Skeletal muscle satellite cell (primary cell): ENCODE measurements around the gene SYNE1.
"Not testable (repeated sequence)": the region's sequence is repeated elsewhere in the genome, so short reads cannot be mapped to it uniquely, and the experiment has no call there.

ENCODE experiments used
- H3K27me3 ChIP-seq: 2 replicates; pipeline ENCODE4 v1.7.0; 2013; ENCODE audit warnings: low read length; ENCODE audit not compliant: control insufficient read depth, insufficient read depth
- H3K36me3 ChIP-seq: 2 replicates; pipeline ENCODE4 v1.7.0; 2013; ENCODE audit warnings: mild to moderate bottlenecking, control low read depth, low read length; ENCODE audit not compliant: insufficient read depth
- H3K4me1 ChIP-seq: 2 replicates; pipeline ENCODE4 v1.7.0; 2013; ENCODE audit warnings: low read length; ENCODE audit not compliant: control insufficient read depth, insufficient read depth
- H3K4me2 ChIP-seq: 2 replicates; pipeline ENCODE4 v1.7.0; 2013; ENCODE audit warnings: mild to moderate bottlenecking, low read length
- H3K4me3 ChIP-seq: 2 replicates; pipeline ENCODE4 v1.7.0; 2013; ENCODE audit warnings: low read length
- H3K9ac ChIP-seq: 2 replicates; pipeline ENCODE4 v1.7.0; 2013; ENCODE audit warnings: mild to moderate bottlenecking, low read depth, low read length, moderate library complexity
- H3K9me3 ChIP-seq: replicated peaks from 2 replicates; pipeline ENCODE4 v1.7.0; 2013; ENCODE audit warnings: mild to moderate bottlenecking, control low read depth, low read length

SYNE1 gene

GRCh38 chr6:152353440-152353839, 283.7 kb downstream of the SYNE1 start:
- Histone ChIP-seq H3K9me3 (no peaks in the 10 kb centered on the region), H3K4me3 (no peak overlapping the region), H3K4me2 (no peak overlapping the region), H3K4me1 (peaks cover 11% of the 10 kb centered on the region), H3K9ac (no peak overlapping the region), H3K36me3 (peaks cover 76% of the 10 kb centered on the region), H3K27me3 (no peaks in the 10 kb centered on the region)

GRCh38 chr6:152351742-152352141, 285.4 kb downstream of the SYNE1 start:
- no peaks in the 10 kb centered on the region for H3K9me3 ChIP-seq
- no peak overlapping the region for H3K9ac ChIP-seq
- H3K36me3 ChIP-seq, result peaks cover 64% of the 10 kb centered on the region
- peaks cover 10% of the 10 kb centered on the region for H3K4me1 ChIP-seq
- H3K27me3 ChIP-seq, result no peaks in the 10 kb centered on the region
- H3K4me2 ChIP-seq, result no peak overlapping the region
- no peak overlapping the region for H3K4me3 ChIP-seq

GRCh38 chr6:152351110-152351509, 286.1 kb downstream of the SYNE1 start:
- H3K36me3 ChIP-seq, result peaks cover 65% of the 10 kb centered on the region
- H3K4me3 ChIP-seq, result no peak overlapping the region
- H3K9ac ChIP-seq, result no peak overlapping the region
- H3K4me2 ChIP-seq, result no peak overlapping the region
- H3K9me3 ChIP-seq, result no peaks in the 10 kb centered on the region
- no peaks in the 10 kb centered on the region for H3K27me3 ChIP-seq
- peaks cover 5% of the 10 kb centered on the region for H3K4me1 ChIP-seq

DNA sequence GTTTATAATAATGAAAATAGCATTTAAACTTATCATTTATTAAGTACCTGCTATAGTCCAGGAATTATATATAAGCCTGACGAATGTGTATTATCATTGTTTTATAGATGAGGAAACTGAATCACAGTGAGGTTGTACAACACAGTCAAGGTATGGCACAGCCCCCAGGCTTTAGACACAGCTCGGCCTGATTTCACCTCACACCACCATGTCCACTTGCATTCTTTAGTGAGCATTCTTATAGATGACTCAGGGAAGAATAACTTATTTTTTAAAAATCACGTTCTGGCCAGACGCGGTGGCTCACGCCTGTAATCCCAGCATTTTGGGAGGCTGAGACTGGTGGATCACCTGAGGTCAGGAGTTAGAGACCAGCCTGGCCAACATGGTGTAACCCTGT, 289.0 kb downstream of the SYNE1 start:
- no peak overlapping the region for H3K9ac ChIP-seq
- no peaks in the 10 kb centered on the region for H3K4me1 ChIP-seq
- no peaks in the 10 kb centered on the region for H3K9me3 ChIP-seq
- peaks cover 59% of the 10 kb centered on the region for H3K36me3 ChIP-seq
- H3K4me2 ChIP-seq, result no peak overlapping the region
- no peaks in the 10 kb centered on the region for H3K27me3 ChIP-seq
- H3K4me3 ChIP-seq, result no peak overlapping the region

- Histone ChIP-seq H3K4me1 (no peaks in the 10 kb centered on the region), H3K9ac (no peak overlapping the region), H3K36me3 (peaks cover 57% of the 10 kb centered on the region)
Measured at GRCh38 chr6:152343735-152344360, 293.3 kb downstream of the SYNE1 start.

DNA sequence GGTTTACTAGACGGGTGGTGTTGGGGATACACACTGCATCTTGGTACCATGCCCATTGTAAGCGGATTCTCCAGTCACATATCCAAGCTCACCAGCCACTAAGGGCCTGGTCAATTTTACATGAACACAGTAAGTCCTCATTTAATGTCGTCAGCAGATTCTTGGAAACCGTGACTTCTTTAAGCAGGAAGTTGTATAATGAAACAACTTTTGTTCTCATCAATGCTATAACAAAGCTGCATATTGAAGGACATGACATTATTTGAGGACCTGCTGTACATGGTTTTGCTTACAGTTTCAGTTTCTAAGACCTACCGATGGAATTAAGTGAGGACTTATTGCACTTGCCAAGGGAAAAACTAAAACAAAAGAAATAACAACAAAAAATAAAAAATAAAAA, 295.6 kb downstream of the SYNE1 start:
- Histone ChIP-seq H3K4me1 (no peaks in the 10 kb centered on the region), H3K9ac (no peak overlapping the region), H3K4me2 (no peak overlapping the region), H3K36me3 (peaks cover 63% of the 10 kb centered on the region), H3K9me3 (no peaks in the 10 kb centered on the region), H3K27me3 (no peaks in the 10 kb centered on the region), H3K4me3 (no peak overlapping the region)

More at GRCh38 chr6:152343735-152344360, 293.3 kb downstream of the SYNE1 start:
- no peak overlapping the region for H3K4me3 ChIP-seq
- no peaks in the 10 kb centered on the region for H3K27me3 ChIP-seq
- H3K4me2 ChIP-seq, result no peak overlapping the region
- no peaks in the 10 kb centered on the region for H3K9me3 ChIP-seq

GRCh38 chr6:152338335-152339125, 298.6 kb downstream of the SYNE1 start:
- Histone ChIP-seq H3K36me3 (peaks cover 65% of the 10 kb centered on the region), H3K9me3 (no peaks in the 10 kb centered on the region), H3K9ac (no peak overlapping the region), H3K4me1 (no peaks in the 10 kb centered on the region), H3K27me3 (no peaks in the 10 kb centered on the region), H3K4me2 (no peak overlapping the region), H3K4me3 (no peak overlapping the region)

- Histone ChIP-seq H3K9ac (no peak overlapping the region), H3K9me3 (no peaks in the 10 kb centered on the region), H3K27me3 (no peaks in the 10 kb centered on the region), H3K36me3 (peaks cover 59% of the 10 kb centered on the region), H3K4me2 (no peak overlapping the region), H3K4me3 (no peak overlapping the region), H3K4me1 (no peaks in the 10 kb centered on the region)
Measured at GRCh38 chr6:152334555-152334954, 302.6 kb downstream of the SYNE1 start.

DNA sequence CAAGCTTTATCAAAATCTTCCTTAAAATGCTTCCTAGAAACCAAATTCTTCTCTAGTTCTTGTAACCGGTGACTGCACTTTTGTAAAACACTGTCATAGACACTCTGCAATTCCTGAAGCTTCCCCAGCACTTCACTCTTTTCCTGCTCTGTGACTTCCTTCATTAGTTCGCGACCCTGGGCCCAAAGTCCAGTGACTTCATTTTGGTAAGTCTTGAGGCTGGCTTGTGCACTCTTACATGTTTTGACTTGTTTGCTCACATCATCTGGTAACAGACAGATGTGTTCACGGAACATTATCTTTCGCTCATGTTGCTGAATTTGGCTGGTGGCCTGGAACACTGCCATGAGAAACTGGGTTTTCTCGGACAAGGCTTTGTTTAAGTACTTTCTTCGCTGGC, 306.2 kb downstream of the SYNE1 start:
- H3K27me3 ChIP-seq, result no peaks in the 10 kb centered on the region
- no peak overlapping the region for H3K4me3 ChIP-seq
- H3K9me3 ChIP-seq, result no peaks in the 10 kb centered on the region
- no peak overlapping the region for H3K9ac ChIP-seq
- no peak overlapping the region for H3K4me2 ChIP-seq
- H3K4me1 ChIP-seq, result no peaks in the 10 kb centered on the region
- H3K36me3 ChIP-seq, result peaks cover 45% of the 10 kb centered on the region

GRCh38 chr6:152329638-152330448, 307.3 kb downstream of the SYNE1 start:
- H3K4me1 ChIP-seq, result no peaks in the 10 kb centered on the region
- no peak overlapping the region for H3K4me2 ChIP-seq
- no peak overlapping the region for H3K4me3 ChIP-seq
- H3K9me3 ChIP-seq, result no peaks in the 10 kb centered on the region
- peaks cover 53% of the 10 kb centered on the region for H3K36me3 ChIP-seq
- no peaks in the 10 kb centered on the region for H3K27me3 ChIP-seq
- H3K9ac ChIP-seq, result no peak overlapping the region

- H3K27me3 ChIP-seq, H3K9ac ChIP-seq, H3K4me2 ChIP-seq, H3K9me3 ChIP-seq, H3K4me1 ChIP-seq, H3K4me3 ChIP-seq: not testable (repeated sequence)
- peaks cover 57% of the 10 kb centered on the region for H3K36me3 ChIP-seq
Measured at GRCh38 chr6:152328200-152328599, 309.0 kb downstream of the SYNE1 start.
